Stimulated activated CD8-positive, alpha-beta memory T cell treated with anti-CD3 and anti-CD28 coated beads, Interleukin-2, amount 100 ng/mL, for 1 hour (primary cell): ENCODE results near the gene MOSMO.

Experiments used
- DNase-seq, 2 donors: peaks; one replicate each; pipeline ENCODE4 v3.0.0-alpha.2; 2020; ENCODE audit warnings: low read depth in 2 of 2

The MOSMO gene

GRCh38 chr16:22007509-22008214, at the start of gene MOSMO:
MOSMO (plus strand) TSS chr16:22008111; CDS start chr16:22008302, 191 bp downstream.
- DNase-seq: peak; percentile 37 to 52

GRCh38 chr16:21959050-21959449, 48.9 kb upstream of the MOSMO start:
- DNase-seq: no peak

- DNase-seq: no peak
Observed at GRCh38 chr16:21962475-21962874, 45.4 kb upstream of the MOSMO start.

- DNase-seq: no peak
Observed at GRCh38 chr16:21963887-21964286, 44.0 kb upstream of the MOSMO start.

- no peak for DNase-seq
Observed at GRCh38 chr16:21964353-21964752, 43.6 kb upstream of the MOSMO start.

GRCh38 chr16:21971856-21972255, 36.1 kb upstream of the MOSMO start:
- DNase-seq: no peak

- no peak for DNase-seq
Observed at GRCh38 chr16:21973945-21974344, 34.0 kb upstream of the MOSMO start.

- DNase-seq: no peak
Observed at GRCh38 chr16:21980032-21980431, 27.9 kb upstream of the MOSMO start.

GRCh38 chr16:21982108-21982507, 25.8 kb upstream of the MOSMO start:
- DNase-seq: no peak

GRCh38 chr16:21984062-21984461, 23.8 kb upstream of the MOSMO start:
- DNase-seq: no peak

GRCh38 chr16:21985524-21985923, 22.4 kb upstream of the MOSMO start:
- no peak for DNase-seq

GRCh38 chr16:21986692-21987246, 21.1 kb upstream of the MOSMO start:
- no peak for DNase-seq

- DNase-seq: no peak
Observed at GRCh38 chr16:21987498-21987897, 20.4 kb upstream of the MOSMO start.

- DNase-seq: no peak
Observed at GRCh38 chr16:21989133-21989532, 18.8 kb upstream of the MOSMO start.

GRCh38 chr16:21989751-21990150, 18.2 kb upstream of the MOSMO start:
- DNase-seq: no peak

GRCh38 chr16:21990381-21990944, 17.4 kb upstream of the MOSMO start:
- no peak for DNase-seq

GRCh38 chr16:21991621-21992020, 16.3 kb upstream of the MOSMO start:
- no peak for DNase-seq

GRCh38 chr16:21994856-21995465, 12.9 kb upstream of the MOSMO start:
- no peak for DNase-seq

- no peak for DNase-seq
Observed at GRCh38 chr16:21996923-21997696, 10.8 kb upstream of the MOSMO start.

- DNase-seq: no peak
Observed at GRCh38 chr16:21997697-21998480, 10.0 kb upstream of the MOSMO start.

GRCh38 chr16:22001591-22001990, 6.3 kb upstream of the MOSMO start:
- no peak for DNase-seq
